GM21619 (cell line): ENCODE measurements around the gene FBXO34.

ENCODE experiments used
- ATAC-seq: cut with Tn5 transposase; IDR thresholded peaks from one replicate; pipeline ENCODE4 v1.9.1; 2021; ENCODE audit not compliant: unreplicated experiment

Gene FBXO34

GRCh38 chr14:55271572-55272298 lies 514 bp downstream of the FBXO34 start:
- ATAC-seq: peak; percentile 33

GRCh38 chr14:55272387-55272786 lies 1.2 kb downstream of the FBXO34 start:
- ATAC-seq: no peak

DNA sequence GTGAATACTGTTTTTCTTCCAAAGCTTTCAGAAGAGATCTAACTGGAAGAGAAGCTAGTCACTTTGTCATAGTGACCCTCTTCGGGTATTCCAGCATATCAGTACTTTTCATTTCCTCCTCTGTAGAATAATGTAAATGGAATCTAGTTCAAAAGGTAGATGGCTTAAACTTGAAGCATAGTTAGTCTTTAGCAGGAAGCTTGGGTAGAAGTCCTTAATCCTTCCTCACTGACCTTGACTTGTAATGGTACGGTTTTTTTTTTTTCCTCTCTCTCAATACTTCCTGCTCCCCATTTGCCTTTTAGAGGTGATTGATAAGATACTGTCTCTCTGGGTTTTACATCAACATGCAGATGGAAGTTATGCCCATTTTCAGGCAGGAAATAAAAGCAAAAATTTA lies 1.7 kb downstream of the FBXO34 start:
- ATAC-seq: no peak

GRCh38 chr14:55274146-55274545 lies 2.9 kb downstream of the FBXO34 start:
- ATAC-seq: no peak

- ATAC-seq: no peak
These were observed 3.5 kb downstream of the FBXO34 start for GRCh38 chr14:55274751-55275150.

DNA sequence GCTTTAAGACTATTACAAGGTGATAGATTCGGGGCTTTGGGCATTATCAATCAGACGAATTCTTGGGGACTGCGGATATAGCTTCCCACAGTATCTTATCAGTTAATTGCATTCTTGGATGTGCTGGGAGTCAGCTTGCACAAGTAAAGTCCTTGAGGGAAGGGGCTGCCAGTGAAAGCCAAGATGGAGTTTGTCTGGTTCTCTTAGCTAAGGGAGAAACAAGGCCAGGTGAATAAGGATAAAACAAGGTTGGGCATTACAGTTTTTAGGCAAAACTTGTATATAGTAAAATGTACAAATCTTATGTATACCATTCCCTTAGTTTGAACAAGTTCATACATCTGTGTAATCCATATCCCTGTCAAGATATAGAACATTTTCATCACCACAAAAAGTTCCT lies 5.5 kb downstream of the FBXO34 start:
- no peak for ATAC-seq

GRCh38 chr14:55277972-55278740 lies 6.9 kb downstream of the FBXO34 start:
- peak; percentile 85 for ATAC-seq

DNA sequence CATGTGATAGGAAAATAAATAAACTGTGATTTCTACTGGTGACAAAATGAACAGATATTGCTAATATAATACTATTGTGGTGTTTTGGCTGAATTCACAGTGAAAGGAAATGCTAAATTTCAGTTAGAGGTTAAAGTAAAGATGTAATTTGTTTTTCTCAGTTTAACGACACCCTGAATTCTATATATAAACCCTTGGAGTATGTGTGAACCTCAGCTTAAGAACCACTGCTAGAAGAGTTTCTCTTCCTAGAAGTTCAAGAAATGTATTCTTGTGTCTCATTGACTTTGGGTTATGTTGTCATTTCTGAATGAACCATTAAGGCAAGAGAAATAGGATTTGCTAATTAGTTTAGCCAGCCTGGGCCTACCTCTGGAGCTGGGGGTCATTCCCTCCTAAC lies 8.2 kb downstream of the FBXO34 start:
- ATAC-seq: peak; percentile 38

- ATAC-seq: no peak
These were observed 10.2 kb downstream of the FBXO34 start for GRCh38 chr14:55281316-55281839.

GRCh38 chr14:55285048-55285652 lies 13.9 kb downstream of the FBXO34 start:
- ATAC-seq: no peak

DNA sequence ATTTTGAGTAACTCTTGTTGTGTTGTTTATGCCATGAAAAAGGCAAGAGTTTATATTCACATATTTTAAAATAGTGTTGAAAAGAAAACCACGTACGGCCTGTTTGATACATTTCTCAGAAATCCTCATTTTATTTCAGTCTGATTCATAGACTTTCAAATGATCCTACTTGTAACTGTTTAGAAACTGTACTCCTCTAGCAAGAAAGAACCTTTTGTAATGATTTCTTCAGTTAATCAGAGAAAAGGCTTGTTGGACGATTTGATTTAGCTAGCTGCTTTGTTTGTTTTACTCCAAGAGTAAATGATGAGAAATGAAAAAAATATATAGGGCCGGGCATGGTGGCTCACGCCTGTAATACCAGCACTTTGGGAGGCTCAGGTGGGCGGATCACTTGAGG lies 17.2 kb downstream of the FBXO34 start:
- ATAC-seq: no peak

DNA sequence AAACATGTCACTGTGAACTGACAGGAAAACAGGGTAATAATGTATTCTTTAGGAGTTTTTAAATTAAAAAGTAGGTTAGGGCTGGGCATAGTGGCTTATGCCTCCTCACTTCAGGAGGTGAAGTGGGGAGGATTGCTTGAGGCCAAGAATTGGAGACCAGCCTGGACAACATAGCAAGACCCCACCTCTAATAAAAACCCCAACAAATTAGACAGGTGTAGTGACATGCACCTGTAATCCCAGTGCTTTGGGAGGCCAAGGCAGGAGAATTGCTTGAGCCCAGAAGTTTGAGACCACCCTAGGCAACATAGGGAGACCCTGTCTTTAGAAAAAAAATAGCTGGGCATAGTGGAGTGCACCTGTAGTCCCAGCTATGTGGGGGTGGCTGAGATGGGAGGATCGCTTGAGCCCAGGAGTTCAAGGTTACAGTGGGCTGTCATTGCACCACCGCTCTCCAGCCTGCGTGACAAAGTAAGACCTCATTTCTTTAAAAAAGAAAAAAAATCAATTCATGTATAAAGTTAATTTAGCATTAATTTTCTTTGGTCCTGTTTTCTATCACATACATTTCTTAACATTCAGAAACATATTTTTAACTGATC lies 20.4 kb downstream of the FBXO34 start:
- no peak for ATAC-seq

GRCh38 chr14:55294603-55295002 lies 23.4 kb downstream of the FBXO34 start:
- ATAC-seq: no peak

DNA sequence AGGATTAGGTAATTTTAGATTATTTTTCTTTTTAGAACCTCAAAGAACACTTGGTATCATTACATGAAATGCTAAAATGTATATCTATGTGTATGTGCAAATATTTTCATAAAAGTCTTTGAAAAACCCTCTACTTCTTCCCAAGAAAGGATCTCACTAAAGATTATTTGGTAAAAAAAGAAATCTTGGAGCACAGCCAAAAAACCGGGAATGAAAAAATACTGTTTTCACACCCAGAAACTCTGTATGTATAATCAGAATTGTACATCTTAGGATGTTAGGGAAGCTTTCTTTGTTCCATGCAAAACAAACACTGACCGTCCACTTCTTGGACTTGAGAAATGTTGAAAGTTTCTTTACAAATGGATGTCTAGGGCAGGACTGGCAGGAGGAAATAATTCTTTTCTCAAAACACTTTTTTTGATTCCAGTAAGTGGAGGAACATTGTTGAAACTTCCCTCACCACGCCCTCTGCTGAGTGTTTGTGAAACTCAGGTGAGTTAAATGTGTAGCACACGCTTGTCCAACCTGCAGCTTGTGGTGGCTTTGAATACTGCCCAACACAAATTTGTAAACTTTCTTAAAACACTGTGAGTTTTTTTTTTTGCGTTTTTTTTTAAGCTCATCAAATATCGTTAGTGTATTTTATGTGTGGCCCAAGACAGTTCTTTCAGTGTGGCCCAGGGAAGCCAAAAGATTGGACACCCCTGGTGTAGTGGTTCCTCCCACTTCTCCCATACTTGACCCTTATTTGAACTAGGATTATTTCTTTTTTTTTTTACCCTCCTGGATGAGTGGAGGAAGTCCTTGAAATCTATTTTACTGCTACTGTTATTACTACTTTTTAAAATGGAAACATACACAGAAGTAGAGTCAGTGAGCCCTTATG lies 26.6 kb downstream of the FBXO34 start:
- ATAC-seq: no peak

GRCh38 chr14:55298500-55298822 lies 27.2 kb downstream of the FBXO34 start:
- ATAC-seq: no peak

DNA sequence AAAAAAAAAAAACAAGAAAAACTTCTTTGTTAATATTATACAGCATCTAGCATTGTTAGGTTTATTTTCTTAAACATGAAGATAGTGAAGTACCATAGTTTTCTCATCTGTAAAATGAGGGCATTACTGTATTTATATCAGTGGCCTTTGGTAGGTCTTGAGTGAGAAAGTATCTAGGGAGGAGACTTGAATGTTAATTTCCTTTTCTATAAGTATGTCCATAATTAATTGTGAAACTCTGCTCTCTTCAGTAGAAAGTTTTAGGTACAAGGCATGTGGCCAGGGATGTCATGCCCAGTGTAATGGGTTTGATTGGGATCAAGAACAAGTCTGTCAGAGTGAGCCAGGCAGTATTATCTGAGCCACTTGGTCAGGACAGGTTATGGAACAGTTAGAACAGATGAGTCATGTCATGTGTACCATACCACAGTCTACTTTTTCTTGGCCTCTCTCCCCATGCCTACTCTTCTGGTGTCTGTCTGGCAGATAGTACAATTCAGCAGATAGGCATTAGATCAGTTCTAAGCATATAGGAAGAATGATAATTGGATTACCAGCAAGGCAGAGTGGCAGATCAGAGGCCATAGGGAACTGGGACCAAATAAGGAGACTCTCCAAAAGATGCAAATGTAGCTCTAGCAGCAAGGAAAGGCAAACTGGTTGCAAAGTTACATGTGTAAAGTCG lies 30.4 kb downstream of the FBXO34 start:
- peak; percentile 64 for ATAC-seq

DNA sequence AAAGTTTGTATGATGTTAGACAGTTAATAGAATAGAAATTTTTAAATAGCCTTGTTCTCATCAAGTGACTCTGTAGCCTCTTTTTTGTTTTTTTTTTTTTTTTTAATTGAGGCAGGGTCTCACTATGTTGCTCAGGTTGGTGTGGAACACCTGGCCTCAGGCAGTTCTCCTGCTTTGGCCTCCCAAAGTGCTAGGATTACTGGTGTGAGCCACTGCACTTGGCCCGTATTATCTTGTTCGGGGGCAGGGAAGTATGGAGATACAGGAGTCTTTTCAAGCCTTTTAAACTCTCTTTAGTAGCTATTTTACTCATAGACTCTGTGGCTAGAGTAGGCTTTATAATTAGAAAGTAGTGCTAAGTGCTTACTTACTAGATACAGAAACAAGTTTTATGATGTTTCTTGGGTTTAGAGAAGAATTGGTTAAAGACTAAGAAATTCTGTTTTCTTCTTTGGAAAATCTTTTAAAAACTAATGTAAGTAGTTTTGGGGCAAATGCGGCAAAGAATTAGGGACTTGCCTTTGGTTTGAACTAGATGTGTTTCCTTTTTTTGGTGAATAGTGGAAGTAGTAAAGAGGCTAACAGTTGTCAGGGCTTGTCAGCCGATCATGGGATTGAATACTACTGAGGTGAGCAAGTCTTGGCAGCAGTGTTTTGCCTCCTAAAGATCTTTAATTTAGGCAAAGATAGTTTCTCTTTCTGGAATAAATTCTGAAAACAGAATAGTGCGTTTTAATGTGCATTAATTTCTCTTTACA lies 31.3 kb downstream of the FBXO34 start:
- ATAC-seq: no peak

DNA sequence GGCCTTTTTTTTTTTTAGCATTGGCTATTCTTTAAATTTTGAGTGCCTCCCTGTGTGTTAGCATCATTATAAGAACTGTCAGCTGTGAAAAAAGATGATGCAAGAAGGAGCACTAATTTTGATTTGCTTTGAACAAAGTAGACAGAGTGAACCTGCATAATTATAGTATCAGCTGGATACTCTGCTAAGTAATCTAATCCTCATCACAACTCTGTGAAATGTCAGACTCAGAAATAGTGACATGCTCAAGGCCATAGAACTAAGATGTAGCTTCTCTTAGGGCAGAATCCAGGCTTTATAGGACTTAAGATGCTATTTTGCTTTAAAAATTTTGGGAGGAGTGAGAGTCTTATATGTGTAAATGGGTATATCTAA lies 31.9 kb downstream of the FBXO34 start:
- ATAC-seq: no peak

GRCh38 chr14:55303691-55304145 lies 32.5 kb downstream of the FBXO34 start:
- no peak for ATAC-seq
